Measurements from ENCODE around the gene MAD1L1. TPM values are rescaled to one million over a fixed set of nuclear protein-coding genes. Genes with fewer than 3 reads are reported as not detected.

Gene MAD1L1
- total RNA-seq, 2 donors from 2014 or later, result 39.5 to 79.4 TPM

DNA sequence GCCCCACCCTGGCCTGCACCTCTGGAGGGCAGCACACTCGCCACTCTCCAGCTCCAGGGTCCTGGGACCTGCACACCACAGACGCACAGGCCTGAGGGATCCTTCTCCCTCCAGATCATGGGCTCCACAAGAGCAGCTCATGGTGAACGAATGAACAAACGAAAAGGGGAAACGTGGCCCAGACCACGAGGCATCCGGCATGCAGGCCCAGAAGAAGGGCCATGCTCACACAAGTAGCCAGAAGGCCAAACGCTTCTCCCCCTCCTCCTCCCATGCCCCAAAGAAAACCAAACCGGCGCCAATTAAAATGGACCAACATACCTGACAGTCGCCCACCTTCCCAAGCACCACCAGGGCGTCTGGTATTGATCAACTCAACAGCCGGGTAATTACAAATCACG is 30.4 kb downstream of the MAD1L1 start:
- Mint-ChIP-seq H3K27me3 (no peaks in the 10 kb centered on the region), H3K27ac (no peak overlapping the region), H3K36me3 (no peaks in the 10 kb centered on the region), H3K4me1 (ENCODE audit: low read depth in 2 of 2) (peaks cover 2 to 3% of the 10 kb centered on the region in 2 donors), H3K4me3 (no peak overlapping the region), H3K9me3 (no peaks in the 10 kb centered on the region)
- no peak for ATAC-seq
- DNase-seq (ENCODE audit: low spot score), result no peak

DNA sequence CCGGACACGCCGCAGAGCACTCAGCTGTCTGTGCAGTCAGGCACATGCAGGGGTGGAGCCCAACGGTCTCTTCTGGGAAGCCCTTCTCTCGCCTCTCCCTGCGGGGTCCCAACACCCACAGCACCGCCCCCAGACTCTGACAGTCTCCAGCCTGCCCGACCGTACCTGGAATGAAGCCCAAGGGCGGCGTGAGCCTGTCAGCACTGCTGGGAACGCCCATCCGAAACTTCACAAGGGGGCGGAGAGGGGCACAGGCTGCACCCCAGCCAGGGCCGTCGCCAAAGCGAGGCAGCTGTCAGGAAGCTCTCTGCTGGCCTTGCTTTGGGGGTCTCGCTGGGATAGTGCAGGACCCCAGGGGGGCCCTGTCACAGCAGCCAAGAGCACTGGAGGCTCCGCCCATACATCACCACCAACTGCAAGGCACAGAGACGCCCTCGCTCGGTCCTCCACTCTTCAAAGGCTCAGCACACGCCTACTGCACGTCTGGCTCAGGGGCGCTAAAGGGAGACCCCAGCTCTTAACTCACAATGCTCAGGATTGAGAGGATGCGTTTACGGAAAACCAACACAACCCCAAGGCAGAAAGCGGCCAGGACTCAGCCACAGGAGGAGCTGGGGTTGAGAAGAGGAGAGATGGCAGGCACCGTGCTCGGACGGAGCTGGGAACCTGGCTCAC is 30.9 kb downstream of the MAD1L1 start:
- H3K36me3 Mint-ChIP-seq, result no peaks in the 10 kb centered on the region
- H3K27ac Mint-ChIP-seq, result no peak overlapping the region
- H3K4me1 Mint-ChIP-seq (ENCODE audit: low read depth in 2 of 2), result peaks cover 3 to 5% of the 10 kb centered on the region in 2 donors
- H3K9me3 Mint-ChIP-seq, result no peaks in the 10 kb centered on the region
- no peaks in the 10 kb centered on the region for H3K27me3 Mint-ChIP-seq
- ATAC-seq (no peak), DNase-seq (ENCODE audit: low spot score) (no peak)
- no peak overlapping the region for H3K4me3 Mint-ChIP-seq

DNA sequence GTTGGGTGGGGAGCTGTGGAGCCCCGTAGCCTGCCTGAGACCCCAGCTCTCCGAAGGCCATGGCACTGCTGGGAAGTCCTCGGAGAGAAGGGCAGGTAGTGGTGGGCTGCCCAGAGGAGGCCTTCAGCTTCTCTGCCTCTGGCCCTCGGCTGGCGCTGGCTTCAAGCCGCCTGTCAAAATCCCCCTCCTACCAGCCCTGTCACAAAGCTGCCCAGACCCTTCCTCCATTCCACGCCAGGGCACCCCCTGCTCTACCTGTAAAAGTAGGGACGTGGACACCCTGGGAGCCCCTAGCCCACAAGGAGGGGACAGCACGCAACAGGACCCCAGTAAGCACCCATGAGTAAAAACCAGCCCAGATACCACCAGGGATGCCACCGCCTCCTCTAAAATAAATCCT is 31.6 kb downstream of the MAD1L1 start:
- DNase-seq (ENCODE audit: low spot score), result no peak
- Mint-ChIP-seq H3K36me3 (no peaks in the 10 kb centered on the region), H3K9me3 (no peaks in the 10 kb centered on the region), H3K27me3 (no peaks in the 10 kb centered on the region), H3K27ac (no peak overlapping the region), H3K4me1 (ENCODE audit: low read depth in 2 of 2) (peaks cover 3 to 5% of the 10 kb centered on the region in 2 donors), H3K4me3 (no peak overlapping the region)
- ATAC-seq, result no peak

- no peak for ATAC-seq
- Mint-ChIP-seq H3K27ac (no peak overlapping the region), H3K4me1 (ENCODE audit: low read depth in 2 of 2) (peaks cover 3 to 5% of the 10 kb centered on the region in 2 donors), H3K27me3 (no peaks in the 10 kb centered on the region), H3K9me3 (no peaks in the 10 kb centered on the region), H3K36me3 (no peaks in the 10 kb centered on the region), H3K4me3 (no peak overlapping the region)
- DNase-seq (ENCODE audit: low spot score), result no peak
Measured at GRCh38 chr7:2200584-2200980, 32.2 kb downstream of the MAD1L1 start.

- Mint-ChIP-seq H3K36me3 (no peaks in the 10 kb centered on the region), H3K4me3 (no peak overlapping the region), H3K27ac (no peak overlapping the region), H3K4me1 (ENCODE audit: low read depth in 2 of 2) (peaks cover 3 to 5% of the 10 kb centered on the region in 2 donors), H3K27me3 (no peaks in the 10 kb centered on the region), H3K9me3 (no peaks in the 10 kb centered on the region)
- DNase-seq (ENCODE audit: low spot score), result no peak
- no peak for ATAC-seq
Measured at GRCh38 chr7:2199956-2200583, 32.7 kb downstream of the MAD1L1 start.

GRCh38 chr7:2199528-2199927 is 33.2 kb downstream of the MAD1L1 start:
- Mint-ChIP-seq H3K36me3 (no peaks in the 10 kb centered on the region), H3K4me1 (ENCODE audit: low read depth in 2 of 2) (peaks cover 3 to 5% of the 10 kb centered on the region in 2 donors), H3K9me3 (no peaks in the 10 kb centered on the region), H3K27me3 (no peaks in the 10 kb centered on the region), H3K27ac (no peak overlapping the region), H3K4me3 (no peak overlapping the region)
- DNase-seq (ENCODE audit: low spot score), result no peak
- peak in 1 of 2 donors; percentile 7 for ATAC-seq

- DNase-seq (ENCODE audit: low spot score), result no peak
- H3K36me3 Mint-ChIP-seq, result no peaks in the 10 kb centered on the region
- H3K27ac Mint-ChIP-seq, result no peak overlapping the region
- no peak for ATAC-seq
- H3K4me3 Mint-ChIP-seq, result no peak overlapping the region
- H3K27me3 Mint-ChIP-seq, result no peaks in the 10 kb centered on the region
- no peaks in the 10 kb centered on the region for H3K9me3 Mint-ChIP-seq
- H3K4me1 Mint-ChIP-seq (ENCODE audit: low read depth in 2 of 2), result peaks cover 3 to 5% of the 10 kb centered on the region in 2 donors
Measured at GRCh38 chr7:2198760-2199159, 34.0 kb downstream of the MAD1L1 start.

DNA sequence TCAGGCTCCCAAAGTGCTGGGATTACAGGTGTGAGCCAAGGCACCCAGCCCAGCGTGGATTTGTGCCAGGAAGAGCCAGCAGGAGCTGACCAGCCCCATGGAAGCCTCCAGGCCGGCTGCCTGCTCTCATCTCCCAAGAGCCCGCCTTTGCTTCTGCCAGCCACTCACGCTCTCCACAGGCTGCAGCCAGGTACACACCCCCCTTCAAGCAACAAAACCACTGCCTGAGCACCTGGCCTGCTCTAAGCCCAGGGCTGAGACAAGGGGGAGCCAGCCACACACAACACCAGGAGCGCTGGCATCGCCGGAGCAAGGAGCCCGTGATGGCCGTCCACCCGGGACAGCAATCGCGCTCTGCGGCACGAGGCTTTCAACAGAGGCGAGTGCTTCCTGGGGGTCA is 34.5 kb downstream of the MAD1L1 start:
- Mint-ChIP-seq H3K4me3 (no peak overlapping the region), H3K27ac (no peak overlapping the region), H3K27me3 (no peaks in the 10 kb centered on the region), H3K36me3 (no peaks in the 10 kb centered on the region), H3K4me1 (ENCODE audit: low read depth in 2 of 2) (peaks cover 3 to 5% of the 10 kb centered on the region in 2 donors), H3K9me3 (no peaks in the 10 kb centered on the region)
- ATAC-seq (no peak), DNase-seq (ENCODE audit: low spot score) (no peak)

GRCh38 chr7:2197436-2198155 is 35.1 kb downstream of the MAD1L1 start:
- DNase-seq (ENCODE audit: low spot score) (no peak), ATAC-seq (no peak)
- peaks cover 3 to 5% of the 10 kb centered on the region in 2 donors for H3K4me1 Mint-ChIP-seq (ENCODE audit: low read depth in 2 of 2)
- no peak overlapping the region for H3K27ac Mint-ChIP-seq
- H3K27me3 Mint-ChIP-seq, result no peaks in the 10 kb centered on the region
- no peaks in the 10 kb centered on the region for H3K36me3 Mint-ChIP-seq
- no peaks in the 10 kb centered on the region for H3K9me3 Mint-ChIP-seq
- H3K4me3 Mint-ChIP-seq, result no peak overlapping the region

GRCh38 chr7:2196381-2197378 is 36.1 kb downstream of the MAD1L1 start:
- DNase-seq (ENCODE audit: low spot score) (no peak), ATAC-seq (no peak)
- no peaks in the 10 kb centered on the region for H3K27me3 Mint-ChIP-seq
- H3K27ac Mint-ChIP-seq, result no peak overlapping the region
- H3K36me3 Mint-ChIP-seq, result no peaks in the 10 kb centered on the region
- no peak overlapping the region for H3K4me3 Mint-ChIP-seq
- no peaks in the 10 kb centered on the region for H3K9me3 Mint-ChIP-seq
- peaks cover 3 to 5% of the 10 kb centered on the region in 2 donors for H3K4me1 Mint-ChIP-seq (ENCODE audit: low read depth in 2 of 2)

DNA sequence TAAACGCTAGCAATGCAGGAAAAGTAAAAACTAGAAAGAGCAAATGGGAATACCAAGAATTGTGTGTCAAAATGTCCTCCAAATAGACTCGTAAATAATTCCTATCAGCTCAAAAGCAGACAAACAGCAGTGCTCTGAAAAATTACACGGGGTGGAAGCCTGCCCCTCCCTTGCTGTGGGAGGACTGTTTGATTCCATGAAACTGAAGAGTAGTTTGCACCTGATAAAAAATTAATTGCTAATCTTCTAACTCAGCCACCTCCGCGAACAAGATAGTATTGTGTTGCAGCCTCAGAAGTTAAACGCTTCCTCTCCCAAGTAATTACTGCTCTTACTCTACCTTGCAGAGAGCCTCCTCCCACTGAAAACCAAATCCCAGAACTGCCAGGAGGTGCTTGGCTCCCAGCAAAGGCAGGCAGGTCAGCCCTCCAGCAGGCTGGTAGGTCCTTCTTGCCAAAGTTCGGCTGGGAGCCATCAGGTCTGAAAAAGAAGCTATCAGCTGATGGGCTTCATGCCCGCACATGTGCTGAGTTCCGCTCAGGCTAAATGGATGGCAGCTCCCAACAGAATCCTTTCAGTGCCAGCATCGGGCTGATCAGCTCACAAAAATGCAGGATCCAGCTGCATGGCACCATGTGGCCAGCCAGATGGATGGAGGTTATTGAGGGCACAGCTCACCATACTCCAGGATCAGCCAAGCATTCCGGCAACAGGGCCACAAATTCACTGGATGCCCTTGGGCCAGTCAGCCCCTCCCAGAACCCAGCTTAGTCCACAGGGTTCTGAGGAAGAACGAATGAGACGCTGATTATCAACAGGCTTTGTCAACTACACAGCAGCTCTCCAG is 37.1 kb downstream of the MAD1L1 start:
- H3K9me3 Mint-ChIP-seq, result no peaks in the 10 kb centered on the region
- H3K27me3 Mint-ChIP-seq, result no peaks in the 10 kb centered on the region
- H3K27ac Mint-ChIP-seq, result no peak overlapping the region
- no peak overlapping the region for H3K4me3 Mint-ChIP-seq
- ATAC-seq (no peak), DNase-seq (ENCODE audit: low spot score) (no peak)
- H3K36me3 Mint-ChIP-seq, result no peaks in the 10 kb centered on the region
- peaks cover 4 to 5% of the 10 kb centered on the region in 2 donors for H3K4me1 Mint-ChIP-seq (ENCODE audit: low read depth in 2 of 2)

DNA sequence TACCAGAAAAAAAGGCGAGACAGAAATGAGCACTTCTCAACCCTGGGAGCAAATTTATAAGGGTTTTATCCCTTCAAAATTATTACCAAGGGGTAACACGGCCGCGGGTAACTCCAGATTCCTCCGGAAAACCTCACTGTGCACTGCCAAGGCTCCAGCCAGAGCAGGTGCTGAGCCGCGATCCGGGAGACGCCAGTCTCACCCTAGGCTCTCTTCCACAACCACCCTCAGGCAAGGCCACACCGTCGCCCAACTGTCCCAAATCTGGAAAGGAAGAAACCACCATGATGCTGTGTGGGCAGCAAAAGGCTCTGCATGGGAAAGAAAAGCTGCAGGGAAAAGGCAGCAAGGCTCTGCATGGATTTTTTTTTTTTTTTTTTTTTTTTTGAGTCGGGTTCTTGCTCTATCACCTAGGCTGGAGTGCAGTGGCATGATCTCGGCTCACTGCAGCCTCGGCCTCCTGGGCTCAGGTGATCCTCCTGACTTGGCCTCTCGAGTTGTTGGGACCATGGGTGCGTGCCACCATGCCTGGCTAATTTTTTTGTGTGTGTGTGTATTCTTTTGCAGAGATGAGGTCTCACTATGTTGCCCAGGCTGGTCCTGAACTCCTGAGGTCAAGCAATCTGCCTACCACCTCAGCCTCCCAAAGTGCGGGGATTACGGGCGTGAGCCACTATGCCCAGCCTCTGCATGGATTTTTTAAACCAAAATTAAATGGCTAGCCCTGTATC is 39.0 kb downstream of the MAD1L1 start:
- ATAC-seq (no peak), DNase-seq (ENCODE audit: low spot score) (no peak)
- Mint-ChIP-seq H3K4me3 (no peak overlapping the region), H3K36me3 (peaks cover 7% of the 10 kb centered on the region), H3K27me3 (no peaks in the 10 kb centered on the region), H3K4me1 (ENCODE audit: low read depth in 2 of 2) (peaks cover 5 to 6% of the 10 kb centered on the region in 2 donors), H3K27ac (no peak overlapping the region), H3K9me3 (no peaks in the 10 kb centered on the region)
